OCI-LY3 (cell line): ENCODE measurements around the gene ATPAF2.

Experiments used
- H2AFZ ChIP-seq: fragments of 200-600, 300-600 bp; shearing (Covaris generic); 2 replicates; pipeline ENCODE4 v1.6.0; 2014; ENCODE audit warnings: antibody characterized with exemption, low read depth, low read length
- H3K27ac ChIP-seq: fragments of 200-600, 300-600 bp; sonication (generic); 2 replicates; pipeline ENCODE4 v1.5.1; 2014; ENCODE audit warnings: mild to moderate bottlenecking, low read length, moderate library complexity, mixed read lengths
- H3K27me3 ChIP-seq: fragments of 200-600, 300-600 bp; sonication (generic); 2 replicates; pipeline ENCODE4 v1.6.1; 2014; ENCODE audit warnings: low read depth, low read length, mixed read lengths
- H3K36me3 ChIP-seq: fragments of 200-600, 300-600 bp; sonication (generic); replicated peaks from 2 replicates; pipeline ENCODE3; 2014; ENCODE audit warnings: low read depth, low read length, mixed read lengths
- H3K4me1 ChIP-seq: fragments of 300-600, 200-600 bp; sonication (generic); 2 replicates; pipeline ENCODE4 v1.6.1; 2014; ENCODE audit warnings: low read length, mixed read lengths
- H3K4me2 ChIP-seq: fragments of 200-600, 300-600 bp; sonication (generic); 2 replicates; pipeline ENCODE4 v1.6.1; 2014; ENCODE audit warnings: low read length, mixed read lengths
- H3K4me3 ChIP-seq: fragments of 300-600, 200-600 bp; sonication (generic); 2 replicates; pipeline ENCODE4 v1.5.1; 2014; ENCODE audit warnings: antibody characterized with exemption, mild to moderate bottlenecking, low read length, moderate library complexity
- H3K79me2 ChIP-seq: fragments of 300-600, 200-600 bp; shearing (Covaris generic); 2 replicates; pipeline ENCODE4 v1.6.1; 2014; ENCODE audit warnings: mild to moderate bottlenecking, low read length, mixed read lengths
- H3K9ac ChIP-seq: fragments of 300-600, 200-600 bp; shearing (Covaris generic); 2 replicates; pipeline ENCODE4 v1.6.0; 2014; ENCODE audit warnings: mild to moderate bottlenecking, low read length, moderate library complexity
- H3K9me3 ChIP-seq: fragments of 200-600, 300-600 bp; shearing (Covaris generic); 2 replicates; pipeline ENCODE4 v1.6.1; 2014; ENCODE audit warnings: low read length, mixed read lengths; ENCODE audit not compliant: insufficient read depth
- H4K20me1 ChIP-seq: fragments of 200-600, 300-600 bp; sonication (generic); 2 replicates; pipeline ENCODE4 v1.6.1; 2016; ENCODE audit warnings: low read length, mixed read lengths; ENCODE audit not compliant: insufficient read depth
- EZH2phosphoT487 ChIP-seq: fragments of 200-600 bp; shearing (Covaris generic); IDR thresholded peaks from 2 replicates; pipeline ENCODE4 v1.6.1; 2018; ENCODE audit warnings: antibody characterized with exemption, mixed run types, low read depth
- TF ChIP-seq, protein P1 (sequence below): fragments of 200-600, 300-600 bp; sonication (generic); IDR thresholded peaks from 2 replicates; pipeline ENCODE4 v1.5.1; 2014; ENCODE audit warnings: antibody characterized with exemption, low read length, low read depth

The ATPAF2 gene

DNA sequence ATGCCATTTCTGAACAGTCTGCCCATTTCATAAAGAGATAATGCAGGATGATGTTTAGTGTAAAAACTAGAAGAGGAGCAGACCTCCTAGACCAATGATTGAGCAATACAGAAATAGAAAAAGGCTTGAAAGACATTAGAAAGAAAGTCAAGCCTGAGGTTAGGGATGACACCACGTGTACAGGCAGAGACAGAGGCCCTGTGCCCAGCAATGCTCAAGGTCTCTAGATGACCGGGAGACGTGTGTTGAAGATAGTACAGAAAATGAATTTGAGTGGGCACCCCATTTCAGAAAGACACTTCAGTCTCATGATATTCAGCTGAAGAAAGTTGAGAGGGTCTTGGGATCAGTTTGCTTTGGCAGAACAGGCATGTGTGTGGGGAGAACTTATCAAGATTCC is 5.6 kb upstream of the ATPAF2 start:
- H2AFZ ChIP-seq, result no peak overlapping the region
- H3K79me2 ChIP-seq, result peaks cover 9% of the 10 kb centered on the region; the same call in 1 of the 2 replicates
- H3K4me2 ChIP-seq, result no peak overlapping the region
- TF ChIP-seq EZH2phosphoT487, result no peak
- TF ChIP-seq, protein P1, sequence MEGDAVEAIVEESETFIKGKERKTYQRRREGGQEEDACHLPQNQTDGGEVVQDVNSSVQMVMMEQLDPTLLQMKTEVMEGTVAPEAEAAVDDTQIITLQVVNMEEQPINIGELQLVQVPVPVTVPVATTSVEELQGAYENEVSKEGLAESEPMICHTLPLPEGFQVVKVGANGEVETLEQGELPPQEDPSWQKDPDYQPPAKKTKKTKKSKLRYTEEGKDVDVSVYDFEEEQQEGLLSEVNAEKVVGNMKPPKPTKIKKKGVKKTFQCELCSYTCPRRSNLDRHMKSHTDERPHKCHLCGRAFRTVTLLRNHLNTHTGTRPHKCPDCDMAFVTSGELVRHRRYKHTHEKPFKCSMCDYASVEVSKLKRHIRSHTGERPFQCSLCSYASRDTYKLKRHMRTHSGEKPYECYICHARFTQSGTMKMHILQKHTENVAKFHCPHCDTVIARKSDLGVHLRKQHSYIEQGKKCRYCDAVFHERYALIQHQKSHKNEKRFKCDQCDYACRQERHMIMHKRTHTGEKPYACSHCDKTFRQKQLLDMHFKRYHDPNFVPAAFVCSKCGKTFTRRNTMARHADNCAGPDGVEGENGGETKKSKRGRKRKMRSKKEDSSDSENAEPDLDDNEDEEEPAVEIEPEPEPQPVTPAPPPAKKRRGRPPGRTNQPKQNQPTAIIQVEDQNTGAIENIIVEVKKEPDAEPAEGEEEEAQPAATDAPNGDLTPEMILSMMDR, result no peak
- H3K27ac ChIP-seq, result no peak overlapping the region
- no peaks in the 10 kb centered on the region for H3K36me3 ChIP-seq
- no peaks in the 10 kb centered on the region for H4K20me1 ChIP-seq
- no peak overlapping the region for H3K4me3 ChIP-seq
- H3K27me3 ChIP-seq, result no peaks in the 10 kb centered on the region
- peaks cover 2% of the 10 kb centered on the region; the same call in 1 of the 2 replicates for H3K4me1 ChIP-seq
- H3K9ac ChIP-seq, result no peak overlapping the region
- H3K9me3 ChIP-seq, result no peaks in the 10 kb centered on the region

DNA sequence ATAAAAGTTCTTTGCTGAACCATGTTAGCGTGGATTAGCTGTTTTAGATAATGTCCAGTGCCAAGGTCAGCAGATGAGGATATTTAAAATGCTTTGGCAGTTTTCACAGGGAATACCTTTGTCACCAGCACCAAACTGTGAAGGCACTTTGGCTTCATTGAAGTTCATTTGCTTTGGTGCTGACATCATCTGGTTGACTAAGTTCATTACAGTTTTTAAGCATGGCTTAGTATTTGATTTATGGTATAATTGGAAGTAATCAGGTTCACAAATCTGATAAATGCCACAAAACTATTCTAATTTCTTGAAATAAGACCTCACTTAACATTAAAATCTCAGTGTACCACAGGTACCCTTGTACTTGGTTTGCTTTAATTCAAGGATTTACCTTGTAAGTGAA is 4.5 kb upstream of the ATPAF2 start:
- H2AFZ ChIP-seq, result no peak overlapping the region
- peaks cover 2% of the 10 kb centered on the region; the same call in 1 of the 2 replicates for H3K4me1 ChIP-seq
- TF ChIP-seq, protein P1, result no peak
- TF ChIP-seq EZH2phosphoT487, result no peak
- H3K4me2 ChIP-seq, result no peak overlapping the region
- no peaks in the 10 kb centered on the region for H4K20me1 ChIP-seq
- H3K36me3 ChIP-seq, result no peaks in the 10 kb centered on the region
- no peaks in the 10 kb centered on the region for H3K9me3 ChIP-seq
- peaks cover 13% of the 10 kb centered on the region; the same call in 1 of the 2 replicates for H3K79me2 ChIP-seq
- no peaks in the 10 kb centered on the region for H3K27me3 ChIP-seq
- H3K4me3 ChIP-seq, result no peak overlapping the region
- no peak overlapping the region for H3K9ac ChIP-seq
- no peak overlapping the region for H3K27ac ChIP-seq

DNA sequence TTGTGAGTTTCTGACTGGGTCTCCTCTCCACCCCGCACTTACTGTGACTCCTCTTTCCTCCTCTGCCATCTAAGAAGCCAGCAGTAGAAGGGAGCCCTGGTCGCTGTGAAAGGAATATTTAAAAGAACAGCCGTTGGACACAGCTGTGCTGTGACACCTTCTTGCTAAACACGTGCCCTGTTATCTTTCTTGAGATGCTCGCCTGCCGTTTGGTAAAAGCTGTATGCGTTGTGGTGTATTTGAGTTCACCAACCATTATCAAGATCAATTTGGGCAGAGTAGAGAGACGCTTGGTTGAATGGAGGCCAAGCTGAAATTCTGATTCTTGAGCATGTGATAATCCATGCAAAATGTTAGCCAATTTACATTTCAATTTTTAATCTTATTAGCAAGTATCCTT is 4.0 kb upstream of the ATPAF2 start:
- Histone ChIP-seq H3K4me1 (peaks cover 3% of the 10 kb centered on the region; the same call in 1 of the 2 replicates), H3K9ac (no peak overlapping the region), H3K4me3 (no peak overlapping the region), H3K27ac (no peak overlapping the region), H3K9me3 (no peaks in the 10 kb centered on the region), H3K79me2 (peaks cover 18% of the 10 kb centered on the region), H3K4me2 (no peak overlapping the region), H3K27me3 (no peaks in the 10 kb centered on the region), H4K20me1 (no peaks in the 10 kb centered on the region), H2AFZ (no peak overlapping the region), H3K36me3 (no peaks in the 10 kb centered on the region)
- TF ChIP-seq, protein P1, result no peak
- TF ChIP-seq EZH2phosphoT487, result no peak

DNA sequence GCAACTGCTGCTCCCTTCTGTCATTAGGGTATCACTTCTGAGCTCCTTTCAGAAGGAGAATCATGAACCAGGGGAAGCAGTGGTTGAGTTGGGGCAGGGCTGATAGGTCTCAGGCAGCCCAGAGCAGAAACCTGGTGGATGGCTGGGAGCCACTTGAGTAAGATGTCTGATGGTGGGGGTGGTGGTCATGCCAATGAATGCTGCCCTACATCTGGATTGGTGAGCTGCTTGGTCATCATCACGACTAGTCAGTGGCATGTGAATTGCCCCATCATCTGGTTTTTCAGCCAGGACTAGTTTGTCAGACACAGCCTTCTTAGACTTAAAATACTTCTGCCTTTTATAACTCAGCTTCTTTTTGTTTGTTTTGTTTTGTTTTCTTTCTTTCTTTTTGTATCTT is 2.8 kb upstream of the ATPAF2 start:
- TF ChIP-seq EZH2phosphoT487, result no peak
- TF ChIP-seq, protein P1, result no peak
- Histone ChIP-seq H3K9me3 (no peaks in the 10 kb centered on the region), H4K20me1 (no peaks in the 10 kb centered on the region), H3K4me1 (peaks cover 11% of the 10 kb centered on the region), H2AFZ (no peak overlapping the region), H3K36me3 (no peaks in the 10 kb centered on the region), H3K79me2 (peaks cover 27% of the 10 kb centered on the region), H3K4me2 (no peak overlapping the region), H3K27me3 (no peaks in the 10 kb centered on the region), H3K4me3 (no peak overlapping the region), H3K27ac (no peak overlapping the region), H3K9ac (no peak overlapping the region)
